ENCODE results near the gene SMAD6. TPM values are rescaled to one million over a fixed set of nuclear protein-coding genes. Genes with fewer than 3 reads are reported as not detected.

SMAD6 gene
- polyA plus RNA-seq, 1 donor from 2014 or later = 0.16 TPM

GRCh38 chr15:66691727-66692126, 10.3 kb upstream of the SMAD6 start:
- Histone ChIP-seq H3K9ac (ENCODE audit: low read length) (no peak overlapping the region), H3K4me2 (ENCODE audit: low read length) (no peak overlapping the region)

DNA sequence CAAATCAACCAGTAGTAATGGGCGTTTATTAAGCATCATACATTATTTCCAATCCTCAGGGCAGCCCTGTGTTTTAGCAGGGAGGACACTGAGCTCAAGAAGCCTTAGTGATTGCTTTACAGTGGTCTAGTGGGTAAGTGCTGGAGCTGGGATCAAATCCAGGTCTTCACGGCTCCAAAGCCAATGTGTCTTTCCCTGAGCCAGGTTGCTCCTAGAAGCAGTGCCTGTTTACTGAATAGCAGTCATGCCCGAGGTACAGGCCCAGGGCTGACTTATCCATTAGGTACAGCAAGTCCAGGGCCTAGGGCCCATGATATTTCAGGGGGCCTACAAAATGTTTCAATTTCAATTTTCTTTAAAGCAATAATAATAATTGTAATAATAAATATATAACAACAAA, 9.6 kb upstream of the SMAD6 start:
- no peak overlapping the region for H3K4me2 ChIP-seq (ENCODE audit: low read length)
- H3K27me3 ChIP-seq (ENCODE audit: insufficient read depth, low read depth, low read length) = no peaks in the 10 kb centered on the region
- no peak overlapping the region for H3K27ac ChIP-seq (ENCODE audit: low read length)
- H3F3A ChIP-seq (ENCODE audit: insufficient read depth, low read length, poor library complexity, severe bottlenecking) = no peaks in the 10 kb centered on the region
- H3K9me3 ChIP-seq (ENCODE audit: low read length) = no peaks in the 10 kb centered on the region
- no peaks in the 10 kb centered on the region for H3K36me3 ChIP-seq (ENCODE audit: insufficient read depth, low read length)
- no peak overlapping the region for H3K9ac ChIP-seq (ENCODE audit: low read length)
- H4K20me1 ChIP-seq (ENCODE audit: insufficient read depth) = no peaks in the 10 kb centered on the region
- H3K9me2 ChIP-seq (ENCODE audit: insufficient read depth, low read length) = no peaks in the 10 kb centered on the region
- H3K79me2 ChIP-seq (replicated peaks; ENCODE audit: insufficient read depth, low read length) = no peaks in the 10 kb centered on the region
- no peak for TF ChIP-seq SMC3 (conservative IDR thresholded peaks at IDR 0.05; ENCODE audit: poor library complexity)
- H2AFZ ChIP-seq (ENCODE audit: low read depth, low read length) = no peak overlapping the region
- no peak overlapping the region for H3K4me3 ChIP-seq (ENCODE audit: low read length)

More at GRCh38 chr15:66691727-66692126, 10.3 kb upstream of the SMAD6 start:
- no peaks in the 10 kb centered on the region for H3K79me2 ChIP-seq (replicated peaks; ENCODE audit: insufficient read depth, low read length)
- H3K9me2 ChIP-seq (ENCODE audit: insufficient read depth, low read length) = no peaks in the 10 kb centered on the region
- H4K20me1 ChIP-seq (ENCODE audit: insufficient read depth) = no peaks in the 10 kb centered on the region
- TF ChIP-seq POLR2AphosphoS5 (IDR thresholded peaks at IDR 0.05) (no peak), REST (IDR thresholded peaks at IDR 0.05; ENCODE audit: borderline replicate concordance) (no peak), EZH2 (IDR thresholded peaks at IDR 0.05; ENCODE audit: borderline replicate concordance, insufficient read depth, low read length, poor library complexity, severe bottlenecking) (no peak), CTCF (IDR thresholded peaks at IDR 0.05; ENCODE audit: poor library complexity, severe bottlenecking) (no peak), EP300 (conservative IDR thresholded peaks at IDR 0.05; ENCODE audit: poor library complexity, severe bottlenecking) (no peak), SMC3 (conservative IDR thresholded peaks at IDR 0.05; ENCODE audit: poor library complexity) (no peak), MXI1 (conservative IDR thresholded peaks at IDR 0.05; ENCODE audit: poor library complexity, severe bottlenecking) (no peak), TAF1 (IDR thresholded peaks at IDR 0.05; ENCODE audit: low read depth) (no peak), RAD21 (conservative IDR thresholded peaks at IDR 0.05) (no peak)
- no peak overlapping the region for H2AFZ ChIP-seq (ENCODE audit: low read depth, low read length)
- no peaks in the 10 kb centered on the region for H3K27me3 ChIP-seq (ENCODE audit: insufficient read depth, low read depth, low read length)
- H3F3A ChIP-seq (ENCODE audit: insufficient read depth, low read length, poor library complexity, severe bottlenecking) = no peaks in the 10 kb centered on the region
- no peaks in the 10 kb centered on the region for H3K36me3 ChIP-seq (ENCODE audit: insufficient read depth, low read length)
- no peak overlapping the region for H3K27ac ChIP-seq (ENCODE audit: low read length)
- H3K4me3 ChIP-seq (ENCODE audit: low read length) = no peak overlapping the region
- no peaks in the 10 kb centered on the region for H3K9me3 ChIP-seq (ENCODE audit: low read length)

All from neural cell (in vitro differentiated cells).